Stimulated activated CD8-positive, alpha-beta memory T cell treated with anti-CD3 and anti-CD28 coated beads, Interleukin-15, amount 100 ng/mL, for 48 hours (primary cell): ENCODE results near the gene ENDOD1.

Experiments used
- DNase-seq, 2 donors: peaks; one replicate each; pipeline ENCODE4 v3.0.0-alpha.2; 2020; ENCODE audit warnings: low read depth in 2 of 2

Gene ENDOD1

DNA sequence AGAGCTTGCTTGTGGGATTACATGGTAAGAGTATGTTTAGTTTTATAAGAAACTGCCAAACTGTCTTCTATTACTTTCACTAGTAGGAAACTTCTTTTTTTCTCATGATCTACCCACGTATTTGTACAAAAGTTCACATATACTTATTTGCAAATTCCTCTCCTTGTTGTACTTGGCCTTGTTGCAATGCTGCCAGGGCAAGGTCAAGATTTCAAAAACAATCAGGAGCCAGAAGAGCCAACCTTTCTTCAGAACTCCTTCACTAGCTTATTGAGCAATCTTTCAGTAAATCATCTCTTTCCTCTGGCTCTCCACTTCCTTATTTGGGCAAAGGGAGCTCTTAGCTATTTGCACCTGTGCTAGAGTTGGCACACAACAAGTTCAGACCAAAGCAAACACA, 13.2 kb upstream of the ENDOD1 start:
- DNase-seq: no peak

DNA sequence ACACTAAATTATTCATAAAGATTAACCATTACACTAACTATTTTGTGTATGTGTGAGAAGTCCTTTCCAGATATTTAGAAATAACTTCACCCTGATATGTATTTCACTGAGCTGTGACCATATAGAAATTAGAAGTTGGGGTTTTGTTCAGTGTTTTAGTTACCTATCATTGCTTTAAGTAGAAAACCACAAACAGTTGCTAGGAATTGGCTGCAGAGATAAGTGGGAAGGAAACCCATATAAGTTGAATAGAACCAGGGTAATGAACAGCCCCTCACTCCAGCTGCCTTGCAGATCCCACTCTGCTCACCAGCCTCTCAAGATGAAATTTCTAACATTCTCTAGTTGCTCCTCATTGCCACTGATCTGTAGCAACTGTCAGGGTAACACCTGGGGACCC, 12.7 kb upstream of the ENDOD1 start:
- DNase-seq: no peak

GRCh38 chr11:95078526-95078925, 11.1 kb upstream of the ENDOD1 start:
- no peak for DNase-seq

DNA sequence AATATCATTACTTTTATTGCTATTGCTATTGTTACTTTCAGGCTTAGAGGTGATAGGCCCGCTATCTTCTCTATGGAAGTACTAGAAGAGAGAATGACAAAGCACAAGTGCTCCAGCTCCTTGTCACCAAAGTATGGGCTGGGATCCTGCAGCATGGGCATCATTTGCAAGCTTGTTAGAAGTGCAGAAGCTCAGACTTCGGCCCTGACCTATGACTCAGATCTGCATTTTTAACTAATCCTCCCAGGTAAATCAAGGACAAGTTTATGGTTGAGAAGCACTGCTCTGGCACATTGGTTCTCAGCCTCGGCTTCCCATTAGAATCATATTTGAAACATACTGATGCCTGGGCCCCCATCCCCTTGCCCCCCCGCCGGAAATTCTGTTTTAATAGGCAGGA, 8.6 kb upstream of the ENDOD1 start:
- DNase-seq: no peak

DNA sequence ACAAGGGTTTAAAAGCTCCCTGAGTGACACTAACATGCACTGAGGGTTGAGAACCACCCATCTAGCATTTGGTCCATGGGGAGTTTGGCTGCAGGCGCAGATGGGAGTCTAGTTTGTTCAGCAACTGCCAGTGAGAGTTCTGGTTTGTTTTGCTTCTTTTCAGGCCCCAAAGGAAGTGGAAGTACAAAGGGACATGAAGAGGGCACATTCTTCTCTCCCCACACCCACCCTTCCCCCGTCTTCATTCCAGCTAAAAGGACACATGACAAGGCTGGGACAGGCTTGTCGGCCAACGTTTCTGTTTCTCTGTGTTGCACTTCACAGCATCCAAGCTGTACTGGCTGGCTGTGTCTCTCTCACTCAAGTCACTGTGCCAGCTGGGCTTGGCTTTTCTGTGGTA, 8.2 kb upstream of the ENDOD1 start:
- no peak for DNase-seq

DNA sequence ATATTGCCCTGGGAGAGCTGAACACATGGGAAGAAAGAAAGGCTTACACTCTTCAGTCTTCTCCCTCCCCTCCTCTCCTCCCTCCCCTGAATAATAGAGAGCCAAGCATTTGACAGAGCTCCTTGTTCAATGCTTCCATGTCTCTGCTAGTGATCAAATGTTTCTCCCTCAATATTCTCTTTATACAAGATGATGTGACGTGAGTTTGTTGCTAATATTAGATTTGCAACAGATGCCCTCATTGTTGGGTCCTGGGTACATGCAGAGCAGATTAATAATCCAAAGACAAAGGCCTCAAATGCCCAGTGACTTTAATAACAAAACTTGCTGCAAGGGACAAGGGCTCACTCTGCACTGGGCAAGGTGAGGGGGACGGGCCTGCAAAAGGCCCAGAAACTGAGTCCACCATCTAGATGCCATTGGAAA, 7.1 kb upstream of the ENDOD1 start:
- DNase-seq: no peak

DNA sequence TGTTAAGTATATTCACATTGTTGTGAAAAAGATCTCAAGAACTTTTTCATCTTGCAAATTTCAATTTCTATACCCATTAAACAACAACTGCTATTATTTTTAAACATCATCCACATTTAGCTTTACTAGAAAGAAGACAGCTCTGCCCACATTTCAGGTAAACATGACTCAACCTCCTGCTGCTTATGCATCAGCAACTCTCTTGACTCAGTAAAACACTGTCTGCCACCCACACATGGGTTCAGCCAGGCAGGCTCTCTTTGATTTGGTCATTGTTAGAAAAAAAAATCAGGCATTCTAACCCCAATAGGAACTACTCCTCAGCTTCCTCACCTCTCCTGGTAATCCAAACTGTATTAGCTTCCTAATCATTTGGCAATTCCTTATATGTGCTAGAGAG, 5.1 kb upstream of the ENDOD1 start:
- peak; percentile 50 to 54 for DNase-seq

- no peak for DNase-seq
These were observed 4.4 kb upstream of the ENDOD1 start for GRCh38 chr11:95085117-95085816.

- DNase-seq: no peak
These were observed 3.5 kb upstream of the ENDOD1 start for GRCh38 chr11:95086151-95086550.

DNA sequence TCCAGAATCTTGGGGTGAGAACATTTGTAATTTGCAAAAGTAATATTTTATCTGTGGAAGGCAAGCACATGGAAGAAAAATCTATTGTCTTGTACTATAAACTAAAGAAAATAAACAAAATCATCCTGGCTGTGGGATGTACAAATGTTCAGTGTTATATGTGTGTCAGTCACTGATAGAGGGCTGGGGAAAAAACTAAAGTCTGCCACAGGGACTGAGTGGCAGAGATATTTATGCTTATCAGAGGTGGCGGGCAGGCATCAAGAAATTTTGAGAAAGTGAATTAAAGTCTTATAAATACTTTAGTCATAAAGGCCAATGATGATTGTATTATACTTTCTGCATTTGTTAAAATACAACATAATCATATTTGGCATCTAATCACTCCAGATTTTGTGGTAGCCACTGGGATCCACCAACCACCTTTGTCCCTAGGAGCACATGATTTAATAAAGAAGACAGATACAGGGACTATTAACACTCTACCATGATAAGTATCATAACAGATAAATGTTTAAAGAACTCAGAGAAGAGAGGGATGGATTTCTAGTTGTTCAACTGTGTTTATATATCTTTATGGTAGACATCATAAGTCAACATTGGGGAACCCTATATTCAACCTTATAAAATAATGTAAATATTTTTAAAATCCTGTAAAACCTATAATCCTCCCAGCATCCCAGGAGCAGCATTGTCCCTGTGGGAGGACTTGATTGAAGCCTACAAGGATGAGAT, 2.6 kb upstream of the ENDOD1 start:
- no peak for DNase-seq

GRCh38 chr11:95088946-95089619, 563 bp upstream of the ENDOD1 start:
- no peak for DNase-seq

GRCh38 chr11:95091663-95092180, 2.1 kb downstream of the ENDOD1 start:
- DNase-seq: no peak

GRCh38 chr11:95092549-95093324, 3.1 kb downstream of the ENDOD1 start:
- peak in 1 of 2 donors; percentile 25 for DNase-seq

- no peak for DNase-seq
These were observed 3.9 kb downstream of the ENDOD1 start for GRCh38 chr11:95093548-95093947.

- no peak for DNase-seq
These were observed 6.4 kb downstream of the ENDOD1 start for GRCh38 chr11:95095858-95096587.

DNA sequence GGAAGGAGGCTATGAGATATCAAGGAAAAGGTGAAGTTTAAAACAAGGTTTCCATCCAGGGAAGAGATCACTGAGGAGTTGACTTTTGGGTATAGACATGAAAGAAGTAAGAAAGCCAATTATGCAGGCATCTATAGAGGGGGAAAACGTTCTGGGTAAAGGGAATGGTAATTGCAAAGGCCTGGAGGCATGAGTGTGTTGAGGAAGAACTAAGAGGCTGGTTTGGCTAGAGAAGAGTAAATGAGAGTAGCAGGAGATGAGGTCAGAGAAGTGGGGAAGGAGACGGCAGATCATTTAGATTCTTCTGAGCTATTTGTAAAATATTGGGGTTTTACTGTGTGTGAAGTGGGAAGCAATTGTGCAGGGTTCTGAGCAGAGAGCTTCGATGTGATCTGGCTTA, 7.6 kb downstream of the ENDOD1 start:
- no peak for DNase-seq

GRCh38 chr11:95098826-95099225, 9.2 kb downstream of the ENDOD1 start:
- no peak for DNase-seq

DNA sequence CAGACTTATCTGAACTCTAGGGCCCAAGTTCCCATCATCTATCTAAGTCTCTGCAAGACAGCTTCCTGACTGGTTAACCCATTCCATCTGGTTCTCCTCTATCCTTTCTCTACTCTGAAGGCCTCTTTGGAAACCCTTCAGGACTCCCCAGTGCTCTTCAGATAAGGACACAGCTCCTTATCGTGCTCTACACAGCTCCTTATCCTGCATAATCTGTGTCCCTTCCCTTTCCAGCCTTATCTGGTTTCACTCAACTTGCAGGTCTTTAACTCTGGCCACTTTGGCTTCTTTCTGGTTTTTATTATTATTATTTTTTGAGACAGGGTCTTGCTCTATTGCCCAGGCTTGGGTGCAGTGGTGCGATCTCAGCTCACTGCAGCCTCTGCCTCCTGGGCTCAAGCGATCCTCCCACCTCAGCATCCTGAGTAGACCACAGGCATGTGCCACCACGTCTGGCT, 10.6 kb downstream of the ENDOD1 start:
- no peak for DNase-seq

DNA sequence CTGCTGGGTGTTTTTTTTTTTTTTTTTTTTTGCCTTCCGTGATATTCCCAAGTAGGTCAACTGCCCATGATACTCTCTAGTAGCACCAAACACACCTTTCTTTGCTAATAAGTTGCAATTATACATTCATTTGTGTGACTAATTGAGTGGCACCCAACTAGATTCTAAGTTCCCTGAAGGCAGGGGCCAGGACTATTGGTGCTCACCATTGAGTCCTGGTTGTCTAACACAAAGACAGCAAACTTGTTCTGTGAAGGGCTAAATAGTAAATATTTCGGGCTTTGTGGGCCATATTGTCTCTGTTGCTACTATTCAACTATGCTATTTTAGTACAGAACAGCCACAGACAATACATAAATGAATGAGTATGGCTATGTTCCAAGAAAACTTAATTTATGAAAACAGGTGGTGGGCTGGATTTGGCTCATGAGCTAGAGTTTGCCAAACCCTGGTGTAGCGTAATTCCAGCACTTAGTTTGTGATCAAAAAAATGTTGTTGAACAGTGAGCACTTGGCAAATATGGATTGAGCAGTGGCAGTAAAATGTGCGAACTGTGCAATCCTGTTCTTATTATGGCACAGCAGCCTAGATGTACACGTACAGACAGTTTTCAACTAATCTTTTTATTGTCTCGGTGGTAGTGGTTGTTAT, 11.3 kb downstream of the ENDOD1 start:
- DNase-seq: no peak

DNA sequence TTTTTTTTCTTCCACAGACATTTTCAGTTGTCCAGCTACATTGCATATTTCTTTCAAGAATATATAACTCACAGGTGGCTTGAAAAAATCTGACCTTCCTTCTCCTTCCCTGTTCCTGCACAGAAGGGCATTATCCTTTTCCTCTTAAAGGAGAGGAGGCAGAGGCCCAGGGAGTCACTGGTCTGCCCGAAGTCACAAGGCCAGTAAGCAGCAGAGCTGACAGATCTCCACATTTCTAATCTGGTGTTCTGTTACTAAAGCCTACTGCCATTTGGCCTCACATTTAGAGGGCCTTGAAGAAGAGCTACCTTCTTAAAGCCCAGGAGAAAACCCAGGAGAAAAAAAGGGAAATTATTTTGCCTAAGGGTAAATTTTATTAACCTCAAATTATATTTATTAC, 12.3 kb downstream of the ENDOD1 start:
- DNase-seq: no peak

DNA sequence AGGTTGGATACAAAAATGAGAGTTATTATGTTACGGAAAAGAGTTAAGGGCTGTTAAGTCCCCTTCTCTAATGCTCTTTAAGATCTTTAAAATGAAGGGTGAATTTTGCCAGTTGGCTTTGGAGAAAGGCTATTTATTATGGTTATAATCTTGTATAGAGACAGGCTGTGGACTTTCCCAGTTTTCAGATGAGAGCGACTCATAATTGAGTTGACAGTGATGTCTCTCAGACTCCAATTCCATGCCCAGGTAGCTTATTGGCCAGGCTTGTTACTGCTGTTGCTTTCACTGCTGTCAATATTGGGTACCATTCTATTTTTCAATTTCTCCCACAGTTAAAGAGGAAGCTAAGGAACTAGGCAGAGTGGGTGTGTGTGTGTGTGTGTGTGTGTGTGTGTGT, 13.1 kb downstream of the ENDOD1 start:
- no peak for DNase-seq
